Suprapubic skin (tissue), 4 donors: ENCODE results near the gene ITM2C. TPM values are rescaled to one million over a fixed set of nuclear protein-coding genes. Genes with fewer than 3 reads are reported as not detected.

Experiments used
- DNase-seq, 2 donors: peaks; one replicate each; pipeline ENCODE4 v3.0.0-alpha.2; 2019; ENCODE audit warnings: low spot score in 2 of 2
- H3K27ac ChIP-seq: fragments of 200-600 bp; sonication (generic); one replicate; pipeline ENCODE4 v1.5.1; 2019
- H3K27me3 ChIP-seq: fragments of 200-600 bp; sonication (generic); one replicate; pipeline ENCODE4 v1.5.1; 2019
- H3K36me3 ChIP-seq: fragments of 200-600 bp; sonication (generic); one replicate; pipeline ENCODE4 v1.5.1; 2019
- H3K4me1 ChIP-seq: fragments of 200-600 bp; sonication (generic); one replicate; pipeline ENCODE4 v1.5.1; 2019
- H3K4me3 ChIP-seq: fragments of 200-600 bp; sonication (generic); one replicate; pipeline ENCODE4 v1.5.1; 2019; ENCODE audit warnings: mild to moderate bottlenecking
- H3K9me3 ChIP-seq: fragments of 200-600 bp; sonication (generic); one replicate; pipeline ENCODE4 v1.5.1; 2019
- EP300 ChIP-seq: sonication (generic); formaldehyde crosslinking; IDR thresholded peaks from one replicate; pipeline ENCODE4 v1.6.1; 2017; ENCODE audit warnings: antibody characterized with exemption
- POLR2A ChIP-seq, 2 donors: fragments of 450-650 bp; IDR thresholded peaks; one replicate each; pipeline ENCODE4 v1.6.1; 2017; ENCODE audit warnings: antibody characterized with exemption in 2 of 2, mild to moderate bottlenecking in 2 of 2, moderate library complexity in 2 of 2
- POLR2AphosphoS5 ChIP-seq, 3 donors: sonication (generic); formaldehyde crosslinking; IDR thresholded peaks; one replicate each; pipeline ENCODE4 v1.6.1; 2017; ENCODE audit warnings: antibody characterized with exemption in 3 of 3
- WGBS: methylation state at CpG from one replicate; pipeline ENCODE4 v1.1.5; 2018; 5-methylcytosine and 5-hydroxymethylcytosine counted together
- total RNA-seq, 4 donors: library from RNA; depleted of rRNA; stranded (reverse); fragments of >200 nt; gene quantifications; one replicate each; pipeline ENCODE4 v1.1.0, GENCODE V29; 2016
- TF ChIP-seq, protein P1 (sequence below), 2 donors: fragments of 200-600 bp in 1 of 2; fragments of 450-650 bp in 1 of 2; sonication (generic) in 1 of 2; IDR thresholded peaks; one replicate each; pipeline ENCODE4 v1.5.1; 2016 to 2019; ENCODE audit warnings: antibody characterized with exemption in 2 of 2, mild to moderate bottlenecking in 1 of 2, moderate library complexity in 1 of 2

The ITM2C gene
- total RNA-seq, 4 donors from 2014 or later, result 9.0 to 17.9 (median 11.4) TPM

GRCh38 chr2:230850358-230850658 is 14.4 kb upstream of the ITM2C start:
- Histone ChIP-seq H3K27me3 (peaks cover 37% of the 10 kb centered on the region), H3K4me3 (no peak overlapping the region), H3K4me1 (peaks cover 4% of the 10 kb centered on the region), H3K9me3 (no peaks in the 10 kb centered on the region), H3K36me3 (no peaks in the 10 kb centered on the region), H3K27ac (no peak overlapping the region)
- no peak for DNase-seq
- TF ChIP-seq POLR2AphosphoS5 (IDR thresholded peaks at IDR 0.05), result no peak
- no peak for TF ChIP-seq EP300
- no peak for TF ChIP-seq POLR2A (IDR thresholded peaks at IDR 0.05)
- TF ChIP-seq, protein P1, sequence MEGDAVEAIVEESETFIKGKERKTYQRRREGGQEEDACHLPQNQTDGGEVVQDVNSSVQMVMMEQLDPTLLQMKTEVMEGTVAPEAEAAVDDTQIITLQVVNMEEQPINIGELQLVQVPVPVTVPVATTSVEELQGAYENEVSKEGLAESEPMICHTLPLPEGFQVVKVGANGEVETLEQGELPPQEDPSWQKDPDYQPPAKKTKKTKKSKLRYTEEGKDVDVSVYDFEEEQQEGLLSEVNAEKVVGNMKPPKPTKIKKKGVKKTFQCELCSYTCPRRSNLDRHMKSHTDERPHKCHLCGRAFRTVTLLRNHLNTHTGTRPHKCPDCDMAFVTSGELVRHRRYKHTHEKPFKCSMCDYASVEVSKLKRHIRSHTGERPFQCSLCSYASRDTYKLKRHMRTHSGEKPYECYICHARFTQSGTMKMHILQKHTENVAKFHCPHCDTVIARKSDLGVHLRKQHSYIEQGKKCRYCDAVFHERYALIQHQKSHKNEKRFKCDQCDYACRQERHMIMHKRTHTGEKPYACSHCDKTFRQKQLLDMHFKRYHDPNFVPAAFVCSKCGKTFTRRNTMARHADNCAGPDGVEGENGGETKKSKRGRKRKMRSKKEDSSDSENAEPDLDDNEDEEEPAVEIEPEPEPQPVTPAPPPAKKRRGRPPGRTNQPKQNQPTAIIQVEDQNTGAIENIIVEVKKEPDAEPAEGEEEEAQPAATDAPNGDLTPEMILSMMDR (IDR thresholded peaks at IDR 0.05), result no peak
- WGBS, result 69% methylated on average over 7 of the region's 7 CpGs

- WGBS, result 86% methylated on average over 4 of the region's 4 CpGs
- no peaks in the 10 kb centered on the region for H3K9me3 ChIP-seq
- peaks cover 4% of the 10 kb centered on the region for H3K4me1 ChIP-seq
- no peak overlapping the region for H3K27ac ChIP-seq
- no peak for TF ChIP-seq POLR2A (IDR thresholded peaks at IDR 0.05)
- no peak overlapping the region for H3K4me3 ChIP-seq
- no peak for DNase-seq
- H3K27me3 ChIP-seq, result peaks cover 53% of the 10 kb centered on the region
- H3K36me3 ChIP-seq, result no peaks in the 10 kb centered on the region
These were observed 12.6 kb upstream of the ITM2C start for GRCh38 chr2:230852113-230852512.

GRCh38 chr2:230861552-230862255 is 3.0 kb upstream of the ITM2C start:
- no peak for DNase-seq
- no peak overlapping the region for H3K27ac ChIP-seq
- no peaks in the 10 kb centered on the region for H3K36me3 ChIP-seq
- no peaks in the 10 kb centered on the region for H3K9me3 ChIP-seq
- H3K4me1 ChIP-seq, result peaks cover 24% of the 10 kb centered on the region
- H3K27me3 ChIP-seq, result peaks cover 34% of the 10 kb centered on the region
- TF ChIP-seq POLR2AphosphoS5 (IDR thresholded peaks at IDR 0.05) (no peak), EP300 (no peak), POLR2A (IDR thresholded peaks at IDR 0.05) (no peak)
- TF ChIP-seq, protein P1 (IDR thresholded peaks at IDR 0.05), result no peak
- WGBS, result 48% methylated on average over 13 of the region's 13 CpGs
- H3K4me3 ChIP-seq, result no peak overlapping the region

GRCh38 chr2:230862292-230862691 is 2.5 kb upstream of the ITM2C start:
- Histone ChIP-seq H3K27ac (no peak overlapping the region), H3K36me3 (no peaks in the 10 kb centered on the region), H3K4me1 (peaks cover 30% of the 10 kb centered on the region), H3K4me3 (no peak overlapping the region), H3K9me3 (no peaks in the 10 kb centered on the region), H3K27me3 (peaks cover 28% of the 10 kb centered on the region)
- DNase-seq, result no peak
- WGBS, result 84% methylated on average over 5 of the region's 5 CpGs
- TF ChIP-seq POLR2AphosphoS5 (IDR thresholded peaks at IDR 0.05) (no peak), POLR2A (IDR thresholded peaks at IDR 0.05) (no peak), EP300 (no peak)
- TF ChIP-seq, protein P1 (IDR thresholded peaks at IDR 0.05), result no peak

GRCh38 chr2:230863031-230863430 is 1.7 kb upstream of the ITM2C start:
- WGBS, result 65% methylated on average over 6 of the region's 8 CpGs
- Histone ChIP-seq H3K4me1 (peaks cover 32% of the 10 kb centered on the region), H3K27me3 (peaks cover 21% of the 10 kb centered on the region), H3K9me3 (no peaks in the 10 kb centered on the region), H3K36me3 (no peaks in the 10 kb centered on the region), H3K27ac (no peak overlapping the region), H3K4me3 (no peak overlapping the region)
- TF ChIP-seq EP300 (no peak), POLR2A (IDR thresholded peaks at IDR 0.05) (no peak), POLR2AphosphoS5 (IDR thresholded peaks at IDR 0.05) (no peak)
- TF ChIP-seq, protein P1 (IDR thresholded peaks at IDR 0.05), result no peak
- no peak for DNase-seq
